ENCODE data around the gene NUDT2.

Gene NUDT2

DNA sequence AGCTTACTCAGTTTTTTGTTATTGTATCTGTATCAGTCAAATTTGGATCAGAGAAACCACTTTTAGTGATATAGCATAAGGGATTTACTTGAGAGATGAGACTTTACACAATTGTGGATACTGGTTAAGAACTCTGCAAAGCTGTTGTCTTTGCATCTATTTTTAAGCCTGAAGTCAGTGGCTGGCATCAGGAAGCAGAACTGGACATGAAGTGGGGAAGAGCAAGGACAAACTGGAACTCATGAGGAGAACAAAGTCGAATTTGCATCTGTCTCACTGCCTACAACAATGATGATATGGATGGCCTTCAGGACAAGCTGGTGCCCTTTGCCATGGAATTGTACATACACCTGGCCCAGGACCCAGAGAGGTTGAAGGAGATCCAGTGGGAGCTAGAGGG is 63.1 kb downstream of the NUDT2 start:
- no peak for DNase-seq

Data from activated CD8-positive, alpha-beta memory T cell treated with anti-CD3 and anti-CD28 coated beads, Interleukin-2, amount 50 U/mL, for 4 hours (primary cell).